Measurements from ENCODE around the gene AP3S2.
"Not testable (repeated sequence)": the region's sequence is repeated elsewhere in the genome, so short reads cannot be mapped to it uniquely, and the experiment has no call there.

Gene AP3S2

DNA sequence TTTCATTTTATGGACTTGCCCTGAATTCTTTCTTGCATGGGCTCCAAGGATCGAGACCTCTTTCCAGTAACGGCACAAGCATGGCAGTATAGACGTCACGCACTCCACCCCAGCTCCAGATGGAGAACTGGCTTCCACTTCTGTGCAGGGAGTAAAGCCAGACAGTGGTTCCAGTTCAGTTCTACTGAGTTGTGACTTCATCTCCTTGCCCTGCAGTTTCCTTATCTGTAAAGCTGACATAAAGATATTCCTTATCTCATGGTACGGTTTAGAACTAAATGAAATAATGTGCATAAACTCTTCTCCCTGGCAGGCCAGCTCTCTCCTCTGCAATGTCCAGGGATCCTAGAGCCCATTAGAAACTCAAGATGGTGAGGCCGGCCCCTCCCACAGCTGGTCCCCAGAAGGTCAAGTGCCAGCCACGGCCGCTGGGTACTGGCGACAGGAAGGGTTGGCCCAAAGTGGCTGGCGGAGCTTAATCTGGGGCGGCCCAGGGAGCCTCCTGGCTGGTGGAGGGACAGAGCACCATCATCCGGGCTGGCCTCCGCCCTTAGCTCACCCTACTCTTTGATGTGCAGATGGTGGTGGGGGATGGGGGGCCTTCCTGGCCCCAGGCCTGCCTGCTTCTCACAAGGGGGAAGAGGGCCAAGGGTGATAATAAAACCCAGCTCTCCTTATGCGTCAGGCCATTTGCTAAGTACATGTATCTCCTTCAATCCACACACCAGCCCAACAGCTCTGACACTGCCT, 110.5 kb downstream of the AP3S2 start:
- no peak overlapping the region for H3K4me3 ChIP-seq (ENCODE audit: low read depth, low read length)

- not testable (repeated sequence) for H3K4me3 ChIP-seq (ENCODE audit: low read depth, low read length)
Observed at GRCh38 chr15:89782619-89782950, 111.2 kb downstream of the AP3S2 start.

GRCh38 chr15:89781891-89782618, 111.7 kb downstream of the AP3S2 start:
- no peak overlapping the region for H3K4me3 ChIP-seq (ENCODE audit: low read depth, low read length)

DNA sequence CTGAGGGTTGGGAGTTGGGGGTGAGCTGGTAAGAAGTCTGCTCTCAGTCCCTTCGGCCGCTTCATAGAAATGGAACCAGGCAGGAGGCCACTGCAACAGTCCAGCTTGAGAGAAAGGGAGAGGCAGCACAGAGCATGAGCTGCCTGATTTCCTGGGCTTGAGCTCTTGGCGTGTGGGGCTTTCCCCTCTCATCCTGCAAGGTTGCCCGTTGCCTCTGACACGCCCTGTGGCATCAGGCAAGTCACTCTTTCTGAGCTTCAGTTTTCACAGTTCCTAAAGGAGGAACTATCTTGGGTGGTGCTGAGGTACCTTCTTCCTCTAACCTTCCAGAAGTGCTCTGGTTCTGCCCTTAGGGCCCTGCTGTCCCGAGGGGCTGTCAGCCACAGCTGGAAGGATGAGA, 112.7 kb downstream of the AP3S2 start:
- no peak overlapping the region for H3K4me3 ChIP-seq (ENCODE audit: low read depth, low read length)

- no peak overlapping the region for H3K4me3 ChIP-seq (ENCODE audit: low read depth, low read length)
Observed at GRCh38 chr15:89780601-89781000, 113.2 kb downstream of the AP3S2 start.

Data from iPS-11a (cell line).